Measurements from ENCODE around the gene BRWD1.

GRCh38 chr21:39319251-39319756, 5.9 kb upstream of the BRWD1 start:
- TF ChIP-seq, protein P1, sequence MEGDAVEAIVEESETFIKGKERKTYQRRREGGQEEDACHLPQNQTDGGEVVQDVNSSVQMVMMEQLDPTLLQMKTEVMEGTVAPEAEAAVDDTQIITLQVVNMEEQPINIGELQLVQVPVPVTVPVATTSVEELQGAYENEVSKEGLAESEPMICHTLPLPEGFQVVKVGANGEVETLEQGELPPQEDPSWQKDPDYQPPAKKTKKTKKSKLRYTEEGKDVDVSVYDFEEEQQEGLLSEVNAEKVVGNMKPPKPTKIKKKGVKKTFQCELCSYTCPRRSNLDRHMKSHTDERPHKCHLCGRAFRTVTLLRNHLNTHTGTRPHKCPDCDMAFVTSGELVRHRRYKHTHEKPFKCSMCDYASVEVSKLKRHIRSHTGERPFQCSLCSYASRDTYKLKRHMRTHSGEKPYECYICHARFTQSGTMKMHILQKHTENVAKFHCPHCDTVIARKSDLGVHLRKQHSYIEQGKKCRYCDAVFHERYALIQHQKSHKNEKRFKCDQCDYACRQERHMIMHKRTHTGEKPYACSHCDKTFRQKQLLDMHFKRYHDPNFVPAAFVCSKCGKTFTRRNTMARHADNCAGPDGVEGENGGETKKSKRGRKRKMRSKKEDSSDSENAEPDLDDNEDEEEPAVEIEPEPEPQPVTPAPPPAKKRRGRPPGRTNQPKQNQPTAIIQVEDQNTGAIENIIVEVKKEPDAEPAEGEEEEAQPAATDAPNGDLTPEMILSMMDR (IDR thresholded peaks at IDR 0.05 in 8 of 11, conservative IDR thresholded peaks at IDR 0.05 in 3 of 11), result no peak
- TF ChIP-seq POLR2A (IDR thresholded peaks at IDR 0.05), result no peak
